SU-DHL-6 (cell line): ENCODE measurements around the gene INPPL1.
"Not testable (repeated sequence)": the region's sequence is repeated elsewhere in the genome, so short reads cannot be mapped to it uniquely, and the experiment has no call there.

Experiments used
- H2AFZ ChIP-seq: fragments of 200-600 bp; sonication (generic); 2 replicates; pipeline ENCODE4 v1.6.1; 2014; ENCODE audit warnings: low read depth, mild to moderate bottlenecking, moderate library complexity, mixed read lengths, antibody characterized with exemption, low read length; ENCODE audit not compliant: severe bottlenecking
- H3F3A ChIP-seq: fragments of 200-600 bp; shearing (Covaris generic); 2 replicates; pipeline ENCODE4 v1.6.0; 2016; ENCODE audit warnings: antibody characterized with exemption, mild to moderate bottlenecking; ENCODE audit not compliant: insufficient read depth
- H3K27ac ChIP-seq: fragments of 200-600 bp; sonication (generic); 2 replicates; pipeline ENCODE4 v1.5.1; 2016; ENCODE audit warnings: low read depth, mild to moderate bottlenecking, low read length, moderate library complexity, mixed read lengths
- H3K27me3 ChIP-seq: fragments of 200-600 bp; sonication (generic), shearing (Covaris generic); 2 replicates; pipeline ENCODE4 v1.6.0; 2014; ENCODE audit warnings: mild to moderate bottlenecking, low read length
- H3K36me3 ChIP-seq: fragments of 200-600 bp; sonication (generic); 2 replicates; pipeline ENCODE4 v1.6.1; 2014; ENCODE audit warnings: mild to moderate bottlenecking, low read length, mixed read lengths
- H3K4me2 ChIP-seq: fragments of 300-600, 200-600 bp; shearing (Covaris generic), sonication (generic); 2 replicates; pipeline ENCODE4 v1.6.0; 2014; ENCODE audit warnings: low read length, low read depth, mild to moderate bottlenecking; ENCODE audit not compliant: poor library complexity, severe bottlenecking
- H3K4me3 ChIP-seq: fragments of 200-600 bp; sonication (generic); 2 replicates; pipeline ENCODE4 v1.5.1; 2014; ENCODE audit warnings: antibody characterized with exemption, low read length, mild to moderate bottlenecking, mixed read lengths; ENCODE audit not compliant: insufficient read depth, poor library complexity, severe bottlenecking
- H3K79me2 ChIP-seq: fragments of 200-600 bp; sonication (generic); 2 replicates; pipeline ENCODE4 v1.6.1; 2014; ENCODE audit warnings: mild to moderate bottlenecking, low read length, moderate library complexity; ENCODE audit not compliant: insufficient read depth
- H3K9ac ChIP-seq: fragments of 200-600 bp; sonication (generic); 2 replicates; pipeline ENCODE4 v1.7.0; 2014; ENCODE audit warnings: mild to moderate bottlenecking, low read length
- H3K9me2 ChIP-seq: fragments of 200-600 bp; sonication (generic); replicated peaks from 2 replicates; pipeline ENCODE4 v1.6.1; 2014; ENCODE audit warnings: low read length; ENCODE audit not compliant: insufficient read depth
- H3K9me3 ChIP-seq: fragments of 200-600 bp; sonication (generic); 2 replicates; pipeline ENCODE4 v1.6.1; 2014; ENCODE audit warnings: low read length, mixed read lengths; ENCODE audit not compliant: insufficient read depth
- H4K20me1 ChIP-seq: fragments of 200-600 bp; sonication (generic); 2 replicates; pipeline ENCODE4 v1.6.1; 2014; ENCODE audit warnings: low read depth, mild to moderate bottlenecking, antibody characterized with exemption, low read length, moderate library complexity, mixed read lengths
- EZH2phosphoT487 ChIP-seq: fragments of 200-600 bp; sonication (generic), shearing (Covaris generic); conservative IDR thresholded peaks from 2 replicates; pipeline ENCODE4 v1.6.1; 2018; ENCODE audit warnings: mild to moderate bottlenecking, antibody characterized with exemption, low read length, moderate library complexity, mixed read lengths
- TF ChIP-seq, protein P1 (sequence below): fragments of 200-600 bp; sonication (generic); IDR thresholded peaks from one replicate; pipeline ENCODE4 v1.5.1; 2017; ENCODE audit warnings: antibody characterized with exemption, mild to moderate bottlenecking, low read length, moderate library complexity; ENCODE audit not compliant: insufficient read depth, poor library complexity, severe bottlenecking

The INPPL1 gene

DNA sequence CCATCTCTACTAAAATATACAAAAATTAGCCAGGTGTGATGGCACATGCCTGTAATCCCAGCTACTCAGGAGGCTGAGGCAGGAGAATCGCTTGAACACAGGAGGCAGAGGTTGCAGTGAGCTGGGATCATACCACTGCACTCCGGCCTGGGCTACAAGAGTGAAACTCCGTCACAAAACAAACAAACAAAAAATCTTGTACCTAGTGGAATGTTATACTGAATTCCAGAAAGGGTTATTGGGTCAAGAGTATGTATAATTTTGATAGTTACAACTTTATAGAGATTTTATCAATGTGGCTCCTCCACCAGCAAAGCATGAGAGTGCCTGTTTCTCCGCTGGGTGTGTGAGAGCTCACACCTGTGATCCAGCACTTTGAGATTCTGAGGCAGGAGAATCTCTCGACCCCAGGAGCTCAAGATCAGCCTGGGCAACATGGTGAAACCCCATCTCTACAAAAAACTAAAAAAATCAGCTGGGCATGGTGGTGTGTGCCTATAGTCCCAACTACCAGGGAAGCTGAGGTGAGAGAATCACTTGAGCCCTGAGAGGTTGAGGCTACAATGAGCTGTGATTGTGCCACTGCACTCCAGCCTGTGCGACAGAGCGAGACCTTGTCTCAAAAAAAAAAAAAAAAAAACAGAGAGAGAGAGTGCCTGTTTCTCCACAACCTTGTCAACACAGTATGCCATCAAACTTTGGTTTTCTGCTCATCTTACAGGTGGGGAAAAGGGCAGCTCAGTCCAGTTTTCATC, 45.3 kb upstream of the INPPL1 start:
- no peaks in the 10 kb centered on the region for H3F3A ChIP-seq
- TF ChIP-seq EZH2phosphoT487 = no peak
- TF ChIP-seq, protein P1, sequence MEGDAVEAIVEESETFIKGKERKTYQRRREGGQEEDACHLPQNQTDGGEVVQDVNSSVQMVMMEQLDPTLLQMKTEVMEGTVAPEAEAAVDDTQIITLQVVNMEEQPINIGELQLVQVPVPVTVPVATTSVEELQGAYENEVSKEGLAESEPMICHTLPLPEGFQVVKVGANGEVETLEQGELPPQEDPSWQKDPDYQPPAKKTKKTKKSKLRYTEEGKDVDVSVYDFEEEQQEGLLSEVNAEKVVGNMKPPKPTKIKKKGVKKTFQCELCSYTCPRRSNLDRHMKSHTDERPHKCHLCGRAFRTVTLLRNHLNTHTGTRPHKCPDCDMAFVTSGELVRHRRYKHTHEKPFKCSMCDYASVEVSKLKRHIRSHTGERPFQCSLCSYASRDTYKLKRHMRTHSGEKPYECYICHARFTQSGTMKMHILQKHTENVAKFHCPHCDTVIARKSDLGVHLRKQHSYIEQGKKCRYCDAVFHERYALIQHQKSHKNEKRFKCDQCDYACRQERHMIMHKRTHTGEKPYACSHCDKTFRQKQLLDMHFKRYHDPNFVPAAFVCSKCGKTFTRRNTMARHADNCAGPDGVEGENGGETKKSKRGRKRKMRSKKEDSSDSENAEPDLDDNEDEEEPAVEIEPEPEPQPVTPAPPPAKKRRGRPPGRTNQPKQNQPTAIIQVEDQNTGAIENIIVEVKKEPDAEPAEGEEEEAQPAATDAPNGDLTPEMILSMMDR = no peak
- no peaks in the 10 kb centered on the region for H3K36me3 ChIP-seq
- H3K9me2 ChIP-seq = no peaks in the 10 kb centered on the region
- H4K20me1 ChIP-seq = no peaks in the 10 kb centered on the region
- H3K4me2 ChIP-seq = no peak overlapping the region
- H3K79me2 ChIP-seq = no peaks in the 10 kb centered on the region
- H3K9me3 ChIP-seq = no peaks in the 10 kb centered on the region
- H3K27me3 ChIP-seq = no peaks in the 10 kb centered on the region
- H2AFZ ChIP-seq = no peak overlapping the region
- H3K9ac ChIP-seq = no peak overlapping the region
- no peak overlapping the region for H3K27ac ChIP-seq
- H3K4me3 ChIP-seq = no peak overlapping the region

DNA sequence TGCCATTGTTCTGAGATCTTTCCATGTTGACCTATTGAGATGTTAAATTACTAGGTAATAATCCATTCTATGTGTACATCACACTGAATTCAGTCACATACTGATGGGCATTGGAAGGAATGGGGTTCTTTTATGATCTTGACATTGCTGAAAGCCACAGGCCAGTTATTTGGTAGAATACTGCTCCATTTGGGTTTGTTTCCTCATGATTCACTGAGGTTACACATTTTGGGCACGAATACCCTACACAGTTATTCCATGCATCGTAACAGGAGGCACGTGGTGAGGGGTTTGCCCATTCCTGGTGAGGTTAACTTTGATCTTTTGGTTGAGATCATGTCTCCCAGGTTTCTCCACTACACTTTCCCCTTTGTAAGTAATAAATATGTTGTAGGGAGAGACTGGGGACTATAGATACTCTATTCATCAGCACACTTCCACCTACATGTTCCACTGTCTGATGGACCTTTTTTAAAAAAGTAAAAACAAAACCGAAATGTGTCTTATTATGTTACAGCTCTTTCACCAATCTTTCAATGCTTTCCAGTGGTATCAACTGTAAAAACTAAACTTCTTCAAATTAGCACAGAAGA, 44.7 kb upstream of the INPPL1 start:
- no peak overlapping the region for H3K4me3 ChIP-seq
- no peaks in the 10 kb centered on the region for H3K36me3 ChIP-seq
- no peaks in the 10 kb centered on the region for H3F3A ChIP-seq
- no peaks in the 10 kb centered on the region for H4K20me1 ChIP-seq
- TF ChIP-seq EZH2phosphoT487 = no peak
- TF ChIP-seq, protein P1 = no peak
- H3K27me3 ChIP-seq = no peaks in the 10 kb centered on the region
- H3K9ac ChIP-seq = no peak overlapping the region
- no peaks in the 10 kb centered on the region for H3K9me3 ChIP-seq
- no peaks in the 10 kb centered on the region for H3K9me2 ChIP-seq
- no peak overlapping the region for H3K4me2 ChIP-seq
- no peak overlapping the region for H2AFZ ChIP-seq
- no peak overlapping the region for H3K27ac ChIP-seq
- no peaks in the 10 kb centered on the region for H3K79me2 ChIP-seq

DNA sequence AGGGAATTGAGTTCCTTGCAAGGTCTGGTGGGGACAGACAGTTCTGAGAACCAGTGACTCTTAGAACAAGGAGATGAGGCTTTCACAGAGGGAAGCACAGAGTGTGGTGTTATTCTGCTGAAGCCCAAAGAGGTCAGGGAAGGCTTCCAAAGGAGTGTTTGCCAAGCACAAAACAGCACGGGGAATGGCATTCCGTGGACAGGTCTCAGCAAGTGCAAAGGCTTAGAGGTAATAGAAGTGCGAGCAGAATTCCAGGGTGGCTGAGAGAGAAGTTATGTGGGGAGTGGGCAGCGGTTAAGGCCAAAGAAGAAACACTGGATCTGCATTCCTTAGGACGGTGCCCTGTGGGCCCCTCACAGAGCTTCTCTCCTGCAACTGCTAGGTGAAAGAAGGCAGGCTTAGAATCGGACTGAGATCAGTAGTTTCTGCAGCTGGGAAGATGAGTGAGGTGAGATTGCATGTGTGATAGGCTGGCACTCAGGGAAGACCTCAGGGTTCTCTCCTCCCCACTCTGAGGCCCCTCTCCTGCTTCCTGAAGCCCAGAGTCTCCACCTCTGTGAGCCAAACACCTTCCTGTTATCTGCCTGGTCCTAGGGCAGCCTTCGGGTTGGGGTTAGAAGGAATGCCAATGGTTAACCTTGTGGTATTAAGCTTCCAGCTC, 43.5 kb upstream of the INPPL1 start:
- not testable (repeated sequence) for H3K9me2 ChIP-seq, H3K9ac ChIP-seq, H3K27me3 ChIP-seq, H3K9me3 ChIP-seq, H3K36me3 ChIP-seq, H3K4me2 ChIP-seq, H4K20me1 ChIP-seq, H3K4me3 ChIP-seq, H3K27ac ChIP-seq, H3F3A ChIP-seq, H2AFZ ChIP-seq, H3K79me2 ChIP-seq

DNA sequence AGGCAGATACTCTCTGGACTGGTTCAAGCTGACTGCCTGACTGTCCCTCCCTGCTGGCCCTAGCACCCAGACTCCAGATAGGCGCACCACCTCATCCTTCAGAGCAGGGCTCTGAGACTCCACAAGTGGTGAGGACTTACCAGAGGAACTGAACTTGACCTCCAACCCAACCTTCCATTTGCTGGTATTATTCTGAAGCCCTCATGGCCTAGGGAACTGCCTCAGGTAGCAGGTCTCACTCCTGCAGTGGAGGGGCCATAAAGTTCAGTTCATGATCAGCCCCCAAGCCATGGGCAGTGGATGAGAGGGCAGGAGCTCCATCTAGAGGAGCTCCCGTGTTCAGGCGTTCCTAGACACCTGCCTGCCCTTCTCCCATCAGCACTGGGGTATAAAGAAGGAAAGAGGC, 43.0 kb upstream of the INPPL1 start:
- not testable (repeated sequence) for H3K4me3 ChIP-seq, H3F3A ChIP-seq, H2AFZ ChIP-seq, H3K36me3 ChIP-seq, H3K27me3 ChIP-seq, H3K9me3 ChIP-seq, H3K27ac ChIP-seq, H3K79me2 ChIP-seq, H3K9me2 ChIP-seq, H4K20me1 ChIP-seq, H3K4me2 ChIP-seq, H3K9ac ChIP-seq
